Endometrium (tissue), 2 donors: Measurements from ENCODE around the gene TAS1R2.
"Not testable (repeated sequence)": the region's sequence is repeated elsewhere in the genome, so short reads cannot be mapped to it uniquely, and the experiment has no call there.

Experiments used
- FAIRE-seq: peaks from 2 replicates; lab custom pipeline; 2012; peaks lifted over from hg19 to GRCh38; lab: Jason Lieb, UNC
- donor health status: control.
- donor health status: control.

TAS1R2 gene

GRCh38 chr1:18859560-18859959, at the start of gene TAS1R2:
Gene TAS1R2 (minus strand): TSS chr1:18859660. CDS start chr1:18859660, 0 bp downstream.
- FAIRE-seq: no peak

GRCh38 chr1:18907917-18908845, 48.7 kb upstream of the TAS1R2 start:
- no peak for FAIRE-seq

GRCh38 chr1:18907021-18907916, 47.8 kb upstream of the TAS1R2 start:
- no peak for FAIRE-seq

- no peak for FAIRE-seq
These were observed 43.9 kb upstream of the TAS1R2 start for GRCh38 chr1:18903291-18903756.

GRCh38 chr1:18902523-18903290, 43.2 kb upstream of the TAS1R2 start, which contains the start of gene ALDH4A1:
Gene ALDH4A1 (minus strand): TSS chr1:18902555. CDS start chr1:18902523, 32 bp downstream.
- FAIRE-seq: peak; percentile 95

- no peak for FAIRE-seq
These were observed 42.6 kb upstream of the TAS1R2 start for GRCh38 chr1:18901952-18902522.

GRCh38 chr1:18901147-18901951, 41.9 kb upstream of the TAS1R2 start:
- FAIRE-seq: no peak

- no peak for FAIRE-seq
These were observed 40.9 kb upstream of the TAS1R2 start for GRCh38 chr1:18900303-18900841.

GRCh38 chr1:18899363-18900049, 40.0 kb upstream of the TAS1R2 start:
- no peak for FAIRE-seq

GRCh38 chr1:18898567-18898966, 39.1 kb upstream of the TAS1R2 start:
- FAIRE-seq: no peak

GRCh38 chr1:18895317-18895716, 35.9 kb upstream of the TAS1R2 start:
- FAIRE-seq: no peak

- no peak for FAIRE-seq
These were observed 33.7 kb upstream of the TAS1R2 start for GRCh38 chr1:18893120-18893519.

- FAIRE-seq: not testable (repeated sequence)
These were observed 32.4 kb upstream of the TAS1R2 start for GRCh38 chr1:18891858-18892257.

- no peak for FAIRE-seq
These were observed 31.9 kb upstream of the TAS1R2 start for GRCh38 chr1:18891426-18891780.

GRCh38 chr1:18890706-18891425, 31.4 kb upstream of the TAS1R2 start:
- no peak for FAIRE-seq

GRCh38 chr1:18886003-18886335, 26.5 kb upstream of the TAS1R2 start:
- no peak for FAIRE-seq

- no peak for FAIRE-seq
These were observed 26.0 kb upstream of the TAS1R2 start for GRCh38 chr1:18885311-18886002.

GRCh38 chr1:18884727-18885126, 25.3 kb upstream of the TAS1R2 start:
- no peak for FAIRE-seq

- FAIRE-seq: no peak
These were observed 24.9 kb upstream of the TAS1R2 start for GRCh38 chr1:18884419-18884717.
